Heart left ventricle (tissue), 16 donors: Measurements from ENCODE around the gene RACGAP1. TPM values are rescaled to one million over a fixed set of nuclear protein-coding genes. Genes with fewer than 3 reads are reported as not detected.

ENCODE experiments used
- ATAC-seq, 4 donors: fragments of 200-7000 bp; cut with Tn5 transposase; one replicate each; pipeline ENCODE4 v1.9.1; 2020 to 2022; ENCODE audit warnings: moderate library complexity in 4 of 4, mild to moderate bottlenecking in 3 of 4, moderate number of reproducible peaks in 1 of 4
- DNase-seq, 5 donors: peaks; one replicate each; pipeline ENCODE4 v3.0.0-alpha.2; 2020
- H3K27ac ChIP-seq, 12 donors: fragments of 200-600 bp; sonication (generic) in 4 of 12; one replicate each; pipeline versions ENCODE4 v1.5.0 to v1.8.0; 2016 to 2022; ENCODE audit warnings: mild to moderate bottlenecking in 2 of 12
- H3K27me3 ChIP-seq, 9 donors: fragments of 200-600 bp; sonication (generic) in 2 of 9; one replicate each; pipeline versions ENCODE4 v1.5.1 to v1.8.0; 2016 to 2022; ENCODE audit warnings: mild to moderate bottlenecking in 3 of 9
- H3K36me3 ChIP-seq, 9 donors: fragments of 200-600 bp; sonication (generic) in 2 of 9; one replicate each; pipeline versions ENCODE4 v1.5.0 to v1.8.0; 2018 to 2022; ENCODE audit warnings: mild to moderate bottlenecking in 2 of 9
- H3K4me1 ChIP-seq, 12 donors: fragments of 200-600 bp; sonication (generic) in 4 of 12; one replicate each; pipeline versions ENCODE4 v1.5.0 to v1.8.0; 2016 to 2022; ENCODE audit warnings: mild to moderate bottlenecking in 3 of 12
- H3K4me3 ChIP-seq, 12 donors: fragments of 200-600 bp; sonication (generic) in 4 of 12; one replicate each; pipeline versions ENCODE4 v1.5.0 to v1.8.0; 2017 to 2022; ENCODE audit warnings: mild to moderate bottlenecking in 9 of 12, moderate library complexity in 4 of 12
- H3K9me3 ChIP-seq, 12 donors: fragments of 200-600 bp; sonication (generic) in 4 of 12; one replicate each; pipeline versions ENCODE4 v1.5.0 to v1.8.0; 2016 to 2022; ENCODE audit warnings: mild to moderate bottlenecking in 1 of 12
- CTCF ChIP-seq, 12 donors: fragments of 200-600 bp; sonication (generic) in 4 of 12; IDR thresholded peaks; one replicate each; pipeline versions ENCODE4 v1.5.0 to v1.8.0; 2018 to 2022; ENCODE audit warnings: antibody characterized with exemption in 12 of 12, mild to moderate bottlenecking in 5 of 12
- POLR2A ChIP-seq, 2 donors: fragments of 450-650 bp; IDR thresholded peaks; one replicate each; pipeline ENCODE4 v1.6.1; 2017; ENCODE audit warnings: antibody characterized with exemption in 2 of 2, mild to moderate bottlenecking in 2 of 2, moderate library complexity in 2 of 2
- WGBS, 4 donors: extraction: QIAGEN DNeasy Blood & Tissue Kit in 2 of 4; methylation state at CpG; one replicate each; pipeline versions ENCODE4 v1.1.5 to v1.1.7; 2013 to 2018; 5-methylcytosine and 5-hydroxymethylcytosine counted together
- intact Hi-C, 10 donors: fragments of 100-400 bp; cut with DNase I; formaldehyde crosslinking; loops; one replicate each; pipeline versions ENCODE4 v1.11.1 to v1.14.2; 2022
- polyA plus RNA-seq, 2 donors: library from polyadenylated mRNA; stranded (reverse); fragments of 200-250 nt; gene quantifications; one replicate each; pipeline ENCODE4 v1.2.3, GENCODE V29; 2013
- total RNA-seq, 9 donors: library from RNA; depleted of rRNA in 2 of 9; stranded (reverse); fragments of >200 nt in 2 of 9; fragmentation: NEBNext Ultra II Directional in 3 of 9; extraction: Animal tissue kit (Norgen Biotek cat#: 25700) in 3 of 9; gene quantifications; one replicate each; pipeline versions ENCODE4 v1.1.0 to v1.2.4, GENCODE V29; 2016 to 2023
- donor health status: ischemic (EF 13 %, LVEDD 7.1; RV severe dilation, severe dysfunction).
- donor health status: healthy with polysubstance abuse.
- donor health status: DM: no; HTN: yes; CAD: no.
- donor health status: DM: no; HTN: no; CAD: no.
- donor health status: ischemic (EF 25% LVEDD 6.9; RV normal size, moderate dysfunction).
- donor health status: ischemic (EF 25% LVEDD 5.7; RV mildly dilated, moderate dysfunction).
- donor health status: healthy.
- donor health status: DM: yes; HTN: yes; CAD: no.
- donor health status: ischemic (EF 35%, LVEDD 5.7; RV mildly dilated, moderate dysfunction).
- donor health status: nonischemic (EF 11% LVEDD 7.7; RV severe dilation, severe dysfunction).
- donor health status: DM: yes; HTN: yes; CAD: no.
- donor health status: PGD.
- donor health status: ischemic (EF 29% LVEDD 5.4; RV normal size, mild dysfunction).
- donor health status: nonischemic (EF 23%, LVEDD 6.1; RV moderate dilation, normal function).

The RACGAP1 gene
- total and polyA plus RNA-seq, 11 donors, result 0.91 to 17.8 (median 5.2) TPM

- peaks cover 0 to 91% (median 23%) of the 10 kb centered on the region in 9 donors for H3K27me3 ChIP-seq
- no peak for ATAC-seq
Measured at GRCh38 chr12:49959685-49960473, 65.4 kb downstream of the RACGAP1 start.

DNA sequence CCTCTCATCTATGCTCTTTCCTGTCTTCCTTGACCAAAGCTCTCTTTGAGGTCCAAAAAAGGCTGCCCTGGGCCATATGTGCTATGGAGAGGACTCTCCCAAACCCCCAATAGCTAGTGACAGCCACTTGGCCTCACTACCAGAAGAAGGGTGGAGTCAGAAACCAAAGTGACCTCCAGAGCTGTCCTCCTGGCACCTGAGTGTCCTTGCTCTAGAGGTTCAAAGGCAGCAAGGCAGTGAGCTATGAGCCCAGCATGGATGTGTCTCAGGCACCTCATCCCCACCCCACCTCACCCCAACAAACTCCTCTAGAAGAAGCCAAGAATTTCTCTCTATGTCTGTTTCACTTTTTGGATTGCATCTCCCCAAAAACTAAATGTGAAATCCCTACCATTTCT is 67.7 kb downstream of the RACGAP1 start:
- no peak for TF ChIP-seq CTCF (IDR thresholded peaks at IDR 0.05)
- no peak for TF ChIP-seq POLR2A (IDR thresholded peaks at IDR 0.05)
- intact Hi-C loops, result loop anchor here in 1 of 10 donors (10.0 kb wide), 1 partner anchor 163 kb away; no protein-coding TSS in a partner anchor

More at GRCh38 chr12:49959685-49960473, 65.4 kb downstream of the RACGAP1 start:
- intact Hi-C loops, result loop anchor here in 6 of 10 donors (5.0 to 10.0 kb wide), 5 partner anchors 93 to 225 kb away; no protein-coding TSS in a partner anchor
- Histone ChIP-seq H3K36me3 (no peaks in the 10 kb centered on the region), H3K4me3 (no peak overlapping the region), H3K9me3 (no peaks in the 10 kb centered on the region), H3K27ac (no peak overlapping the region), H3K4me1 (peaks cover 0 to 24% (median 5%) of the 10 kb centered on the region in 12 donors)
- TF ChIP-seq CTCF (IDR thresholded peaks at IDR 0.05) (no peak), POLR2A (IDR thresholded peaks at IDR 0.05) (no peak)
- 48 to 52% (median 50%) methylated on average over 11 of the region's 11 CpGs for WGBS, 4 donors
- DNase-seq, result peak in 1 of 5 donors; percentile 21

DNA sequence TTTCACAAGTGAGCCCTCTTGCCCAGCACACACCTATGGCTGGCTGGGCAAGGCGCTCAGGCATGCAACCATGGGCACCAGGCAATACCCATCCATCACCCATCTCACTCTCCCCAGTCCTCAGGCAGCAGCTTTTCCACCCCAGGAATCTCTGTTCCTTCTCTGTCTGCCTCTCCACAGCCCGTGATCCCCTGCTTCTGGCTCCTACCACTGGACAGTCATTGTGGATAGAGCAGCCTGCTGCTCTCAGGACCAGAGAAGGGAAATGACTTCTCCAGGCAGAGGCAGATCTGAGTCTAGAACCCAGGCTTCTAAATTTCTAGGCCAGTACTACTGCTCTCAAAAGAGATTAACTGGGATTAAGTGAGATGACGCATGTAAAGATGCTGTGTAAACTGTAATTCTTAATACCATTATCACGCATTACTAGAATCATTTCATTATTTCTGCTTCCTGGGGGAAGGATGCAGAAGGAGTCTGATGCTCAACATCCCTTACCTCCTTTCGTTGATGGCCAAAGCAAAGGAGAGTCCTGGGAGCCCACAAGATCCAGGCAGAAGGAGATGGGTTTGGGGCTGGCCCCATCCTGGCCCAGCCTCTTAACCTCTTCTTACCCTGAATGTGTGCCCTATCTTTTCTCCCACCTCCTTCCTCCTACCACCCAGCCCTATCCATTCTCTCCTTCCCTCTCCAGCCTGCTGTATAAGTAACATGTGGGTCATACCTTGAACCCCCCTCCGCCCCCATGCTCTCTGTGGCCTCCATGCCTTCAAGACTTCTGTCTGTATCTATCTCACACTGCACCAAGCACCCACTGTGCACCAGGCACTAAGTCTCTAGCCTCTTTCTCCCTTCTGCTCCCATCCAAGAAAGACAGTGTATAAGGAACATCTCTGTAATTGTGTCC is 68.4 kb downstream of the RACGAP1 start:
- Histone ChIP-seq H3K27ac (no peak overlapping the region), H3K4me3 (no peak overlapping the region), H3K4me1 (peaks cover 0 to 29% (median 5%) of the 10 kb centered on the region in 12 donors), H3K9me3 (no peaks in the 10 kb centered on the region), H3K27me3 (peaks cover 0 to 83% (median 23%) of the 10 kb centered on the region in 9 donors), H3K36me3 (no peaks in the 10 kb centered on the region)
- DNase-seq (no peak), ATAC-seq (no peak)
- TF ChIP-seq POLR2A (IDR thresholded peaks at IDR 0.05), result no peak
- TF ChIP-seq CTCF (IDR thresholded peaks at IDR 0.05), result no peak
- intact Hi-C loops, result loop anchor here in 1 of 10 donors (10.0 kb wide), 1 partner anchor 162 kb away; no protein-coding TSS in a partner anchor
- 90 to 95% (median 92%) methylated on average over 6 of the region's 6 CpGs for WGBS, 4 donors

More for the DNA sequence above, 67.7 kb downstream of the RACGAP1 start:
- Histone ChIP-seq H3K36me3 (no peaks in the 10 kb centered on the region), H3K4me3 (no peak overlapping the region), H3K27me3 (peaks cover 0 to 88% (median 23%) of the 10 kb centered on the region in 9 donors), H3K9me3 (no peaks in the 10 kb centered on the region), H3K27ac (no peak overlapping the region), H3K4me1 (peaks cover 0 to 24% (median 5%) of the 10 kb centered on the region in 12 donors)
- DNase-seq (no peak), ATAC-seq (no peak)
